GM23338 (cell line): ENCODE results near the gene DOCK7. TPM values are rescaled to one million over a fixed set of nuclear protein-coding genes. Genes with fewer than 3 reads are reported as not detected.

Source experiments
- ATAC-seq: fragments of 200-7000 bp; cut with Tn5 transposase; 3 replicates; pipeline ENCODE4 v1.9.1; 2020
- DNase-seq: peaks from one replicate; pipeline ENCODE4 v3.0.0-alpha.2; 2015; ENCODE audit warnings: low spot score
- H2AFZ ChIP-seq: fragments of 200-600 bp; sonication (generic); 2 replicates; pipeline ENCODE4 v1.8.0; 2016; ENCODE audit warnings: antibody characterized with exemption, mild to moderate bottlenecking, moderate library complexity
- H3F3A ChIP-seq: fragments of 200-600 bp; sonication (generic); replicated peaks from 2 replicates; pipeline ENCODE4 v1.8.0; 2017; ENCODE audit warnings: antibody characterized with exemption, mixed run types, low read depth
- H3K27ac ChIP-seq: fragments of 200-600 bp; sonication (generic); 2 replicates; pipeline ENCODE4 v1.6.1; 2016; ENCODE audit warnings: low read depth
- H3K27me3 ChIP-seq: fragments of 200-600 bp; sonication (generic); 2 replicates; pipeline ENCODE4 v1.8.0; 2016; ENCODE audit warnings: mild to moderate bottlenecking, mixed run types, moderate library complexity; ENCODE audit not compliant: insufficient read depth
- H3K36me3 ChIP-seq: fragments of 200-600 bp; sonication (generic); 2 replicates; pipeline ENCODE4 v1.8.0; 2016; ENCODE audit warnings: mild to moderate bottlenecking; ENCODE audit not compliant: insufficient read depth
- H3K4me1 ChIP-seq: fragments of 200-600 bp; sonication (generic); 2 replicates; pipeline ENCODE4 v1.8.0; 2016; ENCODE audit warnings: mild to moderate bottlenecking, moderate library complexity; ENCODE audit not compliant: insufficient read depth
- H3K4me2 ChIP-seq: fragments of 200-600 bp; sonication (generic); 2 replicates; pipeline ENCODE4 v1.7.1; 2017; ENCODE audit warnings: mixed run types
- H3K4me3 ChIP-seq: fragments of 200-600 bp; sonication (generic); 2 replicates; pipeline ENCODE4 v1.6.1; 2016; ENCODE audit warnings: mixed run types
- H3K79me2 ChIP-seq: fragments of 200-600 bp; sonication (generic); replicated peaks from 2 replicates; pipeline ENCODE4 v1.8.0; 2017; ENCODE audit warnings: mild to moderate bottlenecking; ENCODE audit not compliant: insufficient read depth
- H3K9me2 ChIP-seq: fragments of 200-600 bp; sonication (generic); 2 replicates; pipeline ENCODE4 v1.8.0; 2017; ENCODE audit not compliant: insufficient read depth
- H4K20me1 ChIP-seq: fragments of 200-600 bp; sonication (generic); replicated peaks from 2 replicates; pipeline ENCODE4 v1.8.0; 2017; ENCODE audit warnings: mild to moderate bottlenecking; ENCODE audit not compliant: insufficient read depth
- H3K27ac Mint-ChIP-seq: 2 replicates; pipeline ENCODE4 v1.8.0; 2020; ENCODE audit warnings: inconsistent platforms, mild to moderate bottlenecking, moderate library complexity, mixed read lengths
- H3K27me3 Mint-ChIP-seq: 3 replicates; pipeline ENCODE4 v1.8.0; 2022; ENCODE audit warnings: low read depth, mild to moderate bottlenecking, moderate library complexity, mixed read lengths, inconsistent platforms; ENCODE audit not compliant: insufficient read depth, poor library complexity
- H3K36me3 Mint-ChIP-seq: 3 replicates; pipeline ENCODE4 v1.8.0; 2021; ENCODE audit warnings: low read depth, mild to moderate bottlenecking, inconsistent platforms, moderate library complexity, mixed read lengths
- H3K4me1 Mint-ChIP-seq: 3 replicates; pipeline ENCODE4 v1.8.0; 2020; ENCODE audit warnings: mild to moderate bottlenecking, inconsistent platforms, mixed read lengths
- H3K4me3 Mint-ChIP-seq: 3 replicates; pipeline ENCODE4 v1.8.0; 2021; ENCODE audit warnings: moderate library complexity, mild to moderate bottlenecking, inconsistent platforms, mixed read lengths
- H3K9me3 Mint-ChIP-seq: 3 replicates; pipeline ENCODE4 v1.8.0; 2020; ENCODE audit warnings: moderate library complexity, mild to moderate bottlenecking, inconsistent platforms, mixed read lengths
- CTCF ChIP-seq, 2 experiments: fragments of 200-600 bp in 1 of 2; sonication (generic) in 1 of 2; conservative IDR thresholded peaks; 2 replicates each; pipeline versions ENCODE4 v1.5.1 to v1.6.1; 2016 to 2017; ENCODE audit warnings: antibody characterized with exemption in 2 of 2, low read depth in 2 of 2, mild to moderate bottlenecking in 2 of 2, moderate library complexity in 1 of 2
- ETS1 ChIP-seq: IDR thresholded peaks from 2 replicates; pipeline ENCODE4 v1.6.1; 2016; ENCODE audit warnings: antibody characterized with exemption
- EZH2phosphoT487 ChIP-seq: fragments of 200-600 bp; sonication (generic); IDR thresholded peaks from one replicate; pipeline ENCODE4 v1.8.1; 2018; ENCODE audit warnings: antibody characterized with exemption; ENCODE audit not compliant: unreplicated experiment
- NANOG ChIP-seq: IDR thresholded peaks from 2 replicates; pipeline ENCODE4 v1.6.1; 2016; ENCODE audit warnings: antibody characterized with exemption, borderline replicate concordance
- POLR2AphosphoS5 ChIP-seq: IDR thresholded peaks from 2 replicates; pipeline ENCODE4 v1.6.1; 2016; ENCODE audit warnings: antibody characterized with exemption, low read depth
- ZNF114 ChIP-seq: fragments of 250-450 bp; sonication (Bioruptor Pico); IDR thresholded peaks from 2 replicates; pipeline ENCODE4 v1.5.0; 2020; ENCODE audit warnings: mild to moderate bottlenecking, moderate library complexity
- ZNF331 ChIP-seq: fragments of 250-450 bp; sonication (Bioruptor Pico); IDR thresholded peaks from 2 replicates; pipeline ENCODE4 v1.5.0; 2020; ENCODE audit warnings: low read depth, mild to moderate bottlenecking, moderate library complexity
- ZNF462 ChIP-seq: fragments of 250-450 bp; sonication (Bioruptor Pico); IDR thresholded peaks from 2 replicates; pipeline ENCODE4 v1.5.0; 2020; ENCODE audit warnings: mild to moderate bottlenecking, moderate library complexity
- polyA plus RNA-seq: library from polyadenylated mRNA; unstranded; fragments of >200 nt; fragmentation: Nextera tagmentation; extraction: Ambion mirVana; gene quantifications from 2 replicates; pipeline ENCODE4 v1.2.1, GENCODE V29; 2016
- total RNA-seq: library from RNA; depleted of rRNA; stranded (reverse); fragments of >200 nt; shearing (Covaris generic); gene quantifications from 2 replicates; pipeline ENCODE4 v1.2.3, GENCODE V29; 2014

DOCK7 gene
- total and polyA plus RNA-seq, 2 experiments from 2014 or later: 20.5 to 37.3 TPM

DNA sequence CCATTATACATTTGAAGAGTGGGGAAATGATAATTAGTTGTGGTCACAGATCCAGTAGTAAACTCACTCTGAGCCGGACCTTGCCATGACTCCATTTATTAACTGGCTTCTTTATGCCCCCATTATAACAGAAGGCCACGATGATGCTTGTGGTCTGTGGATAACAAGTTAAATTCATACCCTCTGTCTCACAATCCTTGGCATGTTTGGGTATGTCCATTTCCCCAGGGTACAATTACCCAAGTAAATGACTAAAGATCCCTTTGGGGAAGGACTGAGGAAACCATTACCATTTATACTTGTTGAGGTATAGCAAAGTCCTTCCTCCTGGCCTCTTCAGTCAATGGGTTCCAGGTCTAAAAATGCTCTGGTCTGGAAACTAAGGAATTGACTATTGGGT, 258.6 kb downstream of the DOCK7 start (continued):
- no peak for TF ChIP-seq ZNF462 (CRISPR knock-in tag)
- TF ChIP-seq EZH2phosphoT487: no peak
- no peak for TF ChIP-seq POLR2AphosphoS5
- TF ChIP-seq ZNF331 (CRISPR knock-in tag): no peak
- TF ChIP-seq CTCF (conservative IDR thresholded peaks at IDR 0.05; ENCODE audit: low read depth in 2 of 2): no peak
- no peak for TF ChIP-seq ZNF114

- Histone ChIP-seq H2AFZ (no peak overlapping the region), H3K79me2 (no peaks in the 10 kb centered on the region), H3K9me2 (no peaks in the 10 kb centered on the region; the same call in 1 of the 2 replicates), H3F3A (no peaks in the 10 kb centered on the region), H3K4me1 (no peaks in the 10 kb centered on the region), H3K4me2 (no peak overlapping the region), H3K36me3 (no peaks in the 10 kb centered on the region), H4K20me1 (no peaks in the 10 kb centered on the region), H3K4me3 (no peak overlapping the region), H3K27me3 (no peaks in the 10 kb centered on the region), H3K27ac (no peak overlapping the region)
- Mint-ChIP-seq H3K36me3 (no peaks in the 10 kb centered on the region), H3K4me3 (no peak overlapping the region), H3K27ac (no peak overlapping the region), H3K9me3 (no peaks in the 10 kb centered on the region), H3K4me1 (peaks cover 4% of the 10 kb centered on the region; the same call in 1 of the 3 replicates), H3K27me3 (no peaks in the 10 kb centered on the region)
- DNase-seq (no peak), ATAC-seq (no peak)
- TF ChIP-seq ZNF114: no peak
- no peak for TF ChIP-seq ETS1
- TF ChIP-seq ZNF331 (CRISPR knock-in tag): no peak
- no peak for TF ChIP-seq NANOG
These were observed 259.8 kb downstream of the DOCK7 start for GRCh38 chr1:62428351-62428750.
